ENCODE data around the gene RBCK1.

RBCK1 gene

DNA sequence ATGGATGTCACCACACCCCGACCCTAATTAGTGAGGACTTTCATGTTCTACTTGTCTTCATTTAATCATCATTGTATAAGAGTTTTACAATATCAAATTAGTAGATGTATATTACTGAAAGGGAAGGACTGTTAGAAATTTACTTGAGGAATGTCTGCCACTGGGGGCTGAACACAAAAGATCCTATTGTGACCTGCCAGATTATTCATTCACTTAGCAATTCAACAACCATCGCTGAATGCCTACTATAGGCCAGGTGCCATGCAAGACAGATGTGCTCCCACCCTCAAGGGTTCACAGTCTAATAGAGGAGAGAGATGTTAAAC is 8.0 kb upstream of the RBCK1 start:
- no peak for DNase-seq

DNA sequence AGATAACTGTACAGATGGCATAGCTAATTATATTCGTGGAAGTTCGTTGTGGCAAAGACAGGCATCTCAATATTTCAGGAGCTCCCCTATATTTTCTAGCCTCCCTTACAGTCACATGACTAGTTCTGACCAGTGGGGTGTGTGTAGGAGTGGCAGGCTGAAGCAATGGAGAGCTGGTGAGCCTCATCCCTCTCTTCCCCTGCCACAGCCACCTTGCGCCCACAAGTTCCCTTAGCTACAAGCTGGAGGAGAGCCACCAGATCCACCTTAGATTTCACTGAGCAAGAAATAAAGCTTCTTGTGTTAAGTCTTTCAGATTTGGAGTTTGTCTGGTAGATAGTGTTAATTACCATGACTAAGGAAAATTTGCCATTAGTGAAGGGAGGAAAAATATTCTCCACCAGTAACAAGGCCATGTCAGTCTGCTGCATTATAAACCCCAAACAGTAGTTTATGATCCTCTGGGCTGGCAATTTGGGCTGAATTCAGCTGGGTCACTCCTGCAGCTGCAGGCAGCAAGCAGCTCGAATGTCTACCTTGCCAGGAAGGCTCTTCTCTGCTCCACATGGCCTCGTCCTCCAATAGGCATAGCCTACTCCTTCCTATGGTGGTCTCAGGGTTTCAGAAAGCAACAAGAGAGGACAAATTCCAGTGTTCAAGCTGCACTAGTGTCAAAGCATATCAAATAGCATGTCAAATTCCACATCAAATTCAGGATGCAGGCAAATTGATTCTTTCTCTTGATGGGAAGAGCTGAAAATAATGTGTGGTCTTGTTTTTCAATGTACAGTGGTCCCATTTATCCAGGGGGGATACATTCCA is 7.4 kb upstream of the RBCK1 start:
- no peak for DNase-seq

- no peak for DNase-seq
These were observed 6.2 kb upstream of the RBCK1 start for GRCh38 chr20:401682-402495.

- DNase-seq = no peak
These were observed 5.6 kb upstream of the RBCK1 start for GRCh38 chr20:402496-402885.

DNA sequence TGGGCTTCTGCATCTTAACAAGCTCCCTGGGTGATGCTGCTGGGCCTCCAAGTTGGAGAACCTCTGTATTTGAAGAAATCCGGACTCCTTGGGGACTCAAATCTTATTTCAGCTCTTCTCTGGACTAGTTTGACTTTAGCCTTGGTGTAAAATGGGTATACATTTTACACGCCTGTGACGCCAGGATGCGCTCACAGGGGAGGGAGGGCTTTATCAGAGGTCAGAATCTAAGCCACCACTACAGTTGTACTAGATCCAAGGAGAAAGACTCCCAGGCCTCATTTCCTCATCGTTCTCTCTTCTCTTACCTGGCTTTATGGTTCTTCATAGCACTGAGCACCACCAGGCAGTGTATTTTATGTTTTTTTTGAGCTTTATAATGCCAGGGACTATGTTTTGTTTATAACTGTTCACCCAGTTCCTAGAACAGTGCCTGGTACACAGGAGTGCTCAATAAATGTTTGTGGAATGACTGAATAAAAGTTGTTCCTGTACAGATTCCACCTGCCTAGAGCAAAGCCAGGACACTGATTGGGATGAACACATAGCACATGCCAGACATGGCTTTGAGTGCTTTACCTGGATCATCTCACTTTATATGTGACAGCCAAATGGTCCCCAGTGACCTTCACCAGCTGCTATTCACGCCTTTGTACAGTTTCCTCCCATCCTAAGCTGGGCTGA is 5.1 kb upstream of the RBCK1 start:
- DNase-seq = no peak

GRCh38 chr20:403582-403957 is 4.5 kb upstream of the RBCK1 start:
- no peak for DNase-seq

DNA sequence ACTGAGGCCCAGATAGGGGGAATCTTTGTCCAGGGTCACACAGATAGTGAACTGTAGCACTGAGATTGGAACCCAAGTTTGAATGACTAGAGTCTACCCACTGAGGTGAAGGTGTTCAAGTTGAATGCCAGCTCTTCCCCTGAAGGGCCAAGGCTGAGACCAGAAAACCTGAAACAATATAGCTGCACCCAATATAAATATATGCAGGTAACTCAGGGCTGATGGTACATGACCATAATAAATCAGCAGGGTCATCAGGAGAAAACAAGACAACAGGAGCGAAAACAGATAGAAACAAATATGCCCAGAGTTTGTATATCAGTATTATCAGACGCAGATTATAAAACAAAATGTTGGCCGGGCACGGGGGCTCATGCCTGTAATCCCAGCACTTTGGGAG is 4.0 kb upstream of the RBCK1 start:
- no peak for DNase-seq

GRCh38 chr20:406200-407132 is 1.6 kb upstream of the RBCK1 start:
- DNase-seq = no peak

DNA sequence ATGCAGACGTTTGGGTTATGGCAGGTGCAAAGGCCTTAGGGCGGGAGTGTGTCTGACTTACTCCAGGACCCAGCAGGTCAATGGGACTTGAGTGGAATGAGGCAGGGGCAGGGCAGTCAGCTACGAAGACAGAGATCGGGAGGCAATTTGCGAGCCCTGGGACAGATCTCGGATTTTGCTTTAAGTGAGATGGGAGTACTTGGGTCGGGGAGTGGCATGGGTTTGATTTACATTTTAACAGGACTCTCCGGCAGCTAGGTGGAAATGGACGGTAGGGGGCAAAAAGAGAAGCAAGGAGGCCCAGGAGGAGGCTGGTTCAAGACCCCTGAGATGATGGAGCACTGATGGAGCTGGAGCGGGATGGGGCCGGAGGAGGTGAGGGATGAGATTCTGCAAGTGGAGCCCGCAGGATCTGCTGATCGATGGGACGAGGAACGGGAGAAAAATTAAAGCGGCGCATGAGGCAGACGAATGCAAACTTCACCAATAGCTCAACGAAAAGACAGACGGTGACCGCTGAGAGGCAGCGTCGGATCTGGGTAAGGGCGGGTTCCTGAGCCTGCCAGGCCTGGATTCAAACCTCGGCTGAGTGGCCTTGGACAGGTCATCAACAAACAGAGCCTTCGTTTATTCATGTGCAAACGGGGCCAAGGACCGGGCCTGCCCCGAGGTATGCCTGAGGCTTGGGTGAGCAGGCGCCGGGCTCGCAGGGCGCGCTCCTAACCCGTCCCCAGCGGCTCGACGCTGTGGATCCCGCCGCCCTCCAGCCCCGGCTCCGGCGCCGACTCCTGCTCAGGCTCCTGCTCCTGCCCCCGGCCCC is 756 bp upstream of the RBCK1 start:
- DNase-seq = peak; percentile 53

GRCh38 chr20:408843-409696 is 971 bp downstream of the RBCK1 start:
- no peak for DNase-seq

- DNase-seq = no peak
These were observed 1.8 kb downstream of the RBCK1 start for GRCh38 chr20:409697-410559.

- DNase-seq = no peak
These were observed 4.0 kb downstream of the RBCK1 start for GRCh38 chr20:412081-412480.

- no peak for DNase-seq
These were observed 6.1 kb downstream of the RBCK1 start for GRCh38 chr20:414161-414560.

DNA sequence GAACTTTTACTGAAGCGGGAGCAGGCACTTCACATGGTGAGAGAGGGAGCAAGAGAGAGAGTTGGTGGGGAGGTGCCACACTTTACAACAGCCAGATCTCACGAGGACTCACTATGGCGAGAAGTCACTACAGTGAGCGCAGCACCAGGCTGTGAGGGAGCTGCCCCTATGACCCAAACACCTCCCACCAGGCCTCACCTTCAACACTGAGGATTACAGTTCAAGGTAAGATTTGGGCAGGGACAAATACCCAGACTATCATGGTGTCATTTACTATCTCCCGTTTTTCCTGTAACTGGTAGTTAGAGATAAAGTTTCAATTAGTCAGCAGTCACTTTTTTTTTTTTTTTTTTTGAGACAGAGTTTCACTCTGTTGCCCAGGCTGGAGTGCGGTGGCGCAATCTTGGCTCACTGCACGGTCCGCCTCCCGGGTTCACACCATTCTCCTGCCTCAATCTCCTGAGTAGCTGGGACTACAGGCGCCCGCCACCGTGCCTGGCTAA is 7.8 kb downstream of the RBCK1 start:
- no peak for DNase-seq

GRCh38 chr20:416950-417800 is 9.1 kb downstream of the RBCK1 start:
- no peak for DNase-seq

GRCh38 chr20:417801-418342 is 9.8 kb downstream of the RBCK1 start:
- DNase-seq = no peak

GRCh38 chr20:418858-419365 is 10.8 kb downstream of the RBCK1 start:
- no peak for DNase-seq

- DNase-seq = no peak
These were observed 11.6 kb downstream of the RBCK1 start for GRCh38 chr20:419556-420165.
